ENCODE results near the gene CHD9. TPM values are rescaled to one million over a fixed set of nuclear protein-coding genes. Genes with fewer than 3 reads are reported as not detected.
"Not testable (repeated sequence)": the region's sequence is repeated elsewhere in the genome, so short reads cannot be mapped to it uniquely, and the experiment has no call there.

The CHD9 gene
- total RNA-seq, 2 donors from 2014 or later = 10.8 to 15.9 TPM

DNA sequence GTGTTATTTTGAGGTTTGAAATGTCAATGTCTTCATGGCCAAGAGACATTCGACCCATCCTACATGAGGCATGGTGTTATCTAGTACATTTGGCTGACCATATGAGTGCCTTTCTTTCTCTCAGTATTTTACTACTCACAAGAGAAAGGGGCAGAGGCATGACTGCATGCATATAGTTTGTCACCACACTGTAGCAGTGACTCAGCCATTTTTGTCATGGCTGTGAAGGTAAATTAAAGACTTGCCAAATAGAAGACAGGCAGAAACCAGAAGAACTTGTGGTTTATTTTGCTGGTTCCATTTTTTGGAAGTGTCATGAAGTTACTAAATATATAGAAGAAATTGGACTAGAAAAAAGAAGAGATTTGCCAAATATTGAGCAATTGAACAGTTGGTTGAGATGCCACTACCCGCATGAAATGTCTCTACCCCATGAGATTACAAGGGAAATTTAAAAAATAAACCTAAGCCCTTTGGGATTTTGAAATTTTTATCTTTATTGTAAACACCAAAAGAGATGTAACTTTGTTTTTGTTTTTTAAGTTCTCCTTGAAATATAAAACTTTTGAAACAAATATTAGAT, 170.3 kb downstream of the CHD9 start:
- Mint-ChIP-seq H3K36me3 (peaks cover 0 to 5% of the 10 kb centered on the region in 2 donors), H3K9me3 (no peaks in the 10 kb centered on the region), H3K27ac (no peak overlapping the region)
- ATAC-seq (no peak), DNase-seq (ENCODE audit: low spot score in 2 of 2) (no peak)

DNA sequence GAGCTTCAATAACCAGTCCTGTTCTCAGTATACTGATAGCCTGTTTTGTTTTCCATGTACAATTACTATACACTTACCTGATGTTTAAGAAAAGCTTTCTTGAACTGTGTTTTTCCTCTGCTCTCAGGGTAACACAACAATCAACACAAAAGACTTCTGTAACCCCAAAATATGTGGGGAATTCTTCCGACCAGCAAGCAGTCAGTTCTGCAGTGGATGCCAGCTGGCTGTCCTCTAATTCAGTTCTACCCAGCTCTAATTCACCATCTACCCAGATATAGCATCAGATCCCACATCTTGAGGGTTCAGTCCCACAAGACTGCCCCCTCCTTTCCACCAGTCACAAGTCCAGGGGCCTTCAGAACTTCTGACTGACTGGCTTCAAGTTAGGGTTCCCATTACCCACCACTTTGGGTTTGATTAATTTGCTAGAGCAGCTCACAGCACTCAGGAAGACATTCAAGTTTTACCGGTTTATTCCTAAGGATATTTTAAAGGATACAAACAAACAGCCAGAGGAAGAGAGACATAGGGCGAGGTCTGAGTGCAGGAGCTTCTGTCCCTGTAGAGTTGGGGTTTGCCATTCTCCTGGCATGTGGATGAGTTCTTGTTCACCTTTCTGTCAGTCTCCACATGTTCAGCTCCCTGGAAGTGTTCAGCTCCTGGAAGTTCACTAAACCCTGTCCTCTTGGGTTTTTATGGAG, 178.2 kb downstream of the CHD9 start:
- DNase-seq (ENCODE audit: low spot score in 2 of 2) (no peak), ATAC-seq (no peak)
- Mint-ChIP-seq H3K36me3 (peaks cover 0 to 13% of the 10 kb centered on the region in 2 donors), H3K27ac (no peak overlapping the region), H3K9me3 (no peaks in the 10 kb centered on the region)

DNA sequence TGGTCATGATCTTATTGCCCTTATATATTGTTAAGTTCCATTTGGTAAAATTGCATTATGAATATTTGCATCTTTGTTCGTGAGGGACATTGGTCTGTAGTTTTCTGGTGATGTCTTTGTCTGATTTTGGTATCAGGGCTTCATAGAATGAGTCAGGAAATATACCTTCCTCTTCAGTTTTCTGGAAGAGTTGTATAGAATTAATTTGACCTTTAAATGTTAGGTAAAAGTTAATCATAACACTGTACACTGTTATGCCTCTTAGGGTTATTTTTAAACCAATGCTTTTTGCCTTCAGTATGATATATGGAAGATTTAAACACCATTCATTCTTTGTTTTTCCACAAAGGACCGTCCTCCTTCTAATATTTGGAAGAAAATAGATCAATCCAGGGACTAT, 180.0 kb downstream of the CHD9 start:
- no peak overlapping the region for H3K27ac Mint-ChIP-seq
- peaks cover 0 to 10% of the 10 kb centered on the region in 2 donors for H3K36me3 Mint-ChIP-seq
- H3K9me3 Mint-ChIP-seq = no peaks in the 10 kb centered on the region
- ATAC-seq (no peak), DNase-seq (ENCODE audit: low spot score in 2 of 2) (no peak)

DNA sequence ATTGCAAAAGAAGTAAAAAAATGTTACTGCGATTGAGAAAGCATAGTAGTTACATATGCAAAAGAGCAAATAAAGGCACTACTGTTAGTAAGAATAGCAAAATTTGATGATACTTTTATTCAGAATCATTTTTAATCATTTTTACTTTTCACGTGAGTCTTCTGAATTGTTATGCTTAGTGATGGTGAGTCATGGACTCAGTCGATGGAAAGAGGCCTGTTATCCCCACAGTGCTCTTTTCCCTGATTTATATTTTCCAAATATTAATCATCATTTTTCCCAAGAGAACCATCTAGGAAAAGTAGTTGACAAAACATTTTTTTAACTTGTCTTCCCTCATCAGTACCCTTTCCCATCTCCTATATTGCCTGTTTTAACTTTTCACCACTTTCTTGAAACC, 181.1 kb downstream of the CHD9 start:
- H3K36me3 Mint-ChIP-seq = peaks cover 0 to 8% of the 10 kb centered on the region in 2 donors
- DNase-seq (ENCODE audit: low spot score in 2 of 2) (no peak), ATAC-seq (no peak)
- H3K27ac Mint-ChIP-seq = no peak overlapping the region
- no peaks in the 10 kb centered on the region for H3K9me3 Mint-ChIP-seq

DNA sequence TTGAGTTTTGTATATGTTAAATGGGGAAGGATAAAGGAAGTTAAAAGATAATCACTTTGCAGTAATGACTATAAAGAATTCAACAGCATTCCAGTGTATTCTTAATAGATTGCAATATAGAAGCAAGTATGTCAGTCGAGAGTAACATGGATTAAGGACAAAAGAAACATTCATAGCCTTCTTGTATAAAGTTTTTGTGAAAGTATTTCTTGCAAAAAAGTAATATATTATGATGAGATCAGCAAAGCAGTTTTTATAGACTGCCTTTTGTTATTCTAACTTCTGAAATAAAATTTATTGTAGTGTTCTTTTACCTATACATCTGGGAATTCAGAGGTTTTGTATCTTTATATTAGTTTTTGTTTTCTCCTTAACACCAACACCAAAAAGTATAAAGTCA, 194.5 kb downstream of the CHD9 start:
- Mint-ChIP-seq H3K9me3 (no peaks in the 10 kb centered on the region), H3K36me3 (peaks cover 7 to 16% of the 10 kb centered on the region in 2 donors), H3K27ac (no peak overlapping the region)
- DNase-seq (ENCODE audit: low spot score in 2 of 2) (no peak), ATAC-seq (no peak)

DNA sequence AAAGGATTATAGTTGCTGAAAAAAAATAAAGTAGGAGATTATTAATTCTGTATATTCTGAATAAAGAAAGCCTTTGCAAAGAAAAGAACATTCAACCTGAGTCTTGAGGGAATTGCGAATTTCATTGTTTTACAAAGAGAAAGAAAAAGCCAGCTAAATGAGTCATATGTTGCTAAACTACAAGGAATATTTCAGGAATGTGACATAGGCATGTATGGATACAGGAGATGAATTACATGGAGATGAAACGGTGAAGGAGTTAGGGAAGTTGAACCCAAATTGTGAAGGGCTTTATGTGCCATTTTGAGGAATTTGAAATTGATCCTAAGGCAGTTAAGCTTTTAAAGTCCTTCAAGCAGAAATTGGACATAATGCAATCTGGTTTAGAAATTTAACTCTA, 202.2 kb downstream of the CHD9 start:
- DNase-seq (ENCODE audit: low spot score in 2 of 2) (no peak), ATAC-seq (no peak)
- Mint-ChIP-seq H3K36me3 (peaks cover 7 to 18% of the 10 kb centered on the region in 2 donors), H3K9me3 (no peaks in the 10 kb centered on the region), H3K27ac (no peak overlapping the region)

DNA sequence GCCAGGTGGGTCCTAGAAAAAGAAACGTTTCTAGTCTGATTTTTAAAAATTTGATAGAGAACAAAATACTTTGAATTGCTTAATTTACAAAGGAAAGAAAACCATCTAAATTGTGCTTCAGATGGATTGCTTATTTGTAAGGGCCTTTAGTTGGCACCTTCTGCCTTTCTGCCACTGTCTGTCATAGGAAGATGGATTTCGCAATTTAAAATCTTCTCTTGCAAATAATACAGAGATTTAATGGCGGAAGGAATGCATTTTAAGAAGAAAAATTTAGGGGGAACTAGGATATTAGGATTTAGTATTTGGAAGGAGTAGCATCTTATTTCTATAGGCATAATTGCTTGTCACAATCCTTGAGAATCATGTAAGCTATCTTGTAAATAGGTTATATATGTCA, 204.0 kb downstream of the CHD9 start:
- ATAC-seq = no peak
- DNase-seq (ENCODE audit: low spot score in 2 of 2) = no peak
- Mint-ChIP-seq H3K9me3 (no peaks in the 10 kb centered on the region), H3K36me3 (peaks cover 0 to 17% of the 10 kb centered on the region in 2 donors), H3K27ac (no peak overlapping the region)

DNA sequence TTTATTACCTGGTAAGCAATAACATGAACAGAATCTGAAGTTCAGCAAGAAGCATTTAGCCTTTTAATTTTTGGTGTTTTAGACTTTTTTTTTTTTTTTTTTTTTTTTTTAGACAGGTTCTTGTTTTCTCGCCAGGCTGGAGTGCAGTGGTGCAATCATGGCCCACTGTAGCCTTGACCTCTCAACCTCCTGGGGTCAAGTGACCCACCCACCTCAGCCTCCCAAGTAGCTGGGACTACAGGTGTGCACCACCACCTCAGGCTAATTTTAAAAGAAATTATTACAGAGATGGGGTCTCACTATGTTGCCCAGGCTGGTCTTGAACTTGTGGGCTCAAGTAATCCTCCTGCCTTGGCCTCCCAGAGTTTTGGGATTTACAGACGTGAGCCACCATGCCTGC, 206.5 kb downstream of the CHD9 start:
- no peak for DNase-seq (ENCODE audit: low spot score in 2 of 2)
- no peak for ATAC-seq
- Mint-ChIP-seq H3K36me3 (peaks cover 0 to 17% of the 10 kb centered on the region in 2 donors), H3K9me3 (no peaks in the 10 kb centered on the region), H3K27ac (no peak overlapping the region)

DNA sequence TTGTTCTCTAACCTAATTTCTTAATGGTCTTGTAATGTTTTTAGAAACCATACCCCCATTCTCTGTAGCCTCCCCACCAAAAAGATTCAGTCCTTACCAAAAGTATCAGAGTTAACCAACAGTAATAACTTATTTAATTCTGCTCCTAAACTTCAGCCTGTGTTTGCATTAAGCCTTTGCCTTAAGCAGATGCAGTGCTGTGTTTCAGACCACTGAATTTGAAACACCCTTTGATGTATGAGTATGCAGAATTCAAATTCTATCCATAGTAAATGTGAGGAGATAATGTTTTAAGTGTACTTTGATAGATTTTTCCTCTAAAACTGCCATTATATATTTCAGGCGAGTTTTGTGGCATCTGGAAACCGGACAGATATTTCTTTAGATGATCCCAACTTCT, 207.9 kb downstream of the CHD9 start:
- ATAC-seq = no peak
- H3K36me3 Mint-ChIP-seq = peaks cover 0 to 17% of the 10 kb centered on the region in 2 donors
- no peak for DNase-seq (ENCODE audit: low spot score in 2 of 2)
- H3K27ac Mint-ChIP-seq = no peak overlapping the region
- H3K9me3 Mint-ChIP-seq = no peaks in the 10 kb centered on the region

DNA sequence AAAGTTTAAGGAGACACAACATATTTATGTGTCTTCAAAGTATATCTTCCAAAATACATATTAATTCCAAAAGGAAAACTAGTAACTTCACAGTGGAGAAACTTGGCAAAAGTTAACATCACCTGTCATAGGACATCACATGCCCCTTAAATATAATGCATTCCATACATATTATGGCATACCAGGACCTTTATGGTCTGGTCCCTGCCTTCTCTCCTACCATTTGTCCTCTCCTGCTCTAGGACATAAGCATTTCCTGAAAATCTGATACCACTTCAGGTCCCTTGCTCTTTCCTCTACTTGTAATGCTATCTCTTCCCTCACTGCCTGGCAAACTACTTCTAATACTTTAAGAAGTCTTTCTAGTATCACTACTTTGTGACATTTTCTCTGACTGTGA, 211.4 kb downstream of the CHD9 start:
- DNase-seq (ENCODE audit: low spot score in 2 of 2) (no peak), ATAC-seq (no peak)
- Mint-ChIP-seq H3K27ac (no peak overlapping the region), H3K36me3 (peaks cover 0 to 6% of the 10 kb centered on the region in 2 donors), H3K9me3 (no peaks in the 10 kb centered on the region)

DNA sequence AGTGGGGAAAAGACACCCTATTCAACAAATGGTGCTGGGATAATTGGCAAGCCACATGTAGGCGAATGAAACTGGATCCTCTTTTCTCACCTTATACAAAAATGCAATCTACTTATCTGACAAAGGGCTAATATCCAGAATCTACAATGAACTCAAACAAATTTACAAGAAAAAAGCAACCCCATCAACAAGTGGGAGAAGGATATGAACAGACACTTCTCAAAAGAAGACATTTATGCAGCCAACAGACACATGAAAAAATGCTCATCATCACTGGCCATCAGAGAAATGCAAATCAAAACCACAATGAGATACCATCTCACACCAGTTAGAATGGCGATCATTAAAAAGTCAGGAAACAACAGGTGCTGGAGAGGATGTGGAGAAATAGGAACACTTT, 223.7 kb downstream of the CHD9 start:
- not testable (repeated sequence) for H3K9me3 Mint-ChIP-seq; DNase-seq (ENCODE audit: low spot score in 2 of 2); ATAC-seq; H3K27ac Mint-ChIP-seq; H3K36me3 Mint-ChIP-seq

DNA sequence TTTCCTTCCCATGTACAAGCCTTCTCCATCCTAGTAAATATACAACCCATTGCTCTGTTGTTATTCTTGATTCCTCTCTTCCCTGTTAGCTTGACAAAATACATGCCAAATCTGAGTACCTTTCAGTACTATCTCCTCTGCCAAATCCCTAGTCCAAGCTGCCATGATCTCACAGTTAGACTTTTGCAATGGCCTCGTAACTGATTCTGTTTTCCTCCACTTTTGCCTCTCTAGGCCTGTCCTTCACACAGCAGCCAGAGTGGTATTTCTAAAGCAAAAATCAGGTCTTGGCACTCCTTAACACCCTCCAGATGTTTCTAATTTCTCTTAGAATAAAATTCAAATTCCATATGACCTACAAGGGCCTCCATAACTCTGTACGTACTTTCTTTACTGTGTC, 226.5 kb downstream of the CHD9 start:
- DNase-seq (ENCODE audit: low spot score in 2 of 2) (no peak), ATAC-seq (no peak)
- Mint-ChIP-seq H3K27ac (no peak overlapping the region), H3K36me3 (peaks cover 6 to 9% of the 10 kb centered on the region in 2 donors), H3K9me3 (no peaks in the 10 kb centered on the region)

DNA sequence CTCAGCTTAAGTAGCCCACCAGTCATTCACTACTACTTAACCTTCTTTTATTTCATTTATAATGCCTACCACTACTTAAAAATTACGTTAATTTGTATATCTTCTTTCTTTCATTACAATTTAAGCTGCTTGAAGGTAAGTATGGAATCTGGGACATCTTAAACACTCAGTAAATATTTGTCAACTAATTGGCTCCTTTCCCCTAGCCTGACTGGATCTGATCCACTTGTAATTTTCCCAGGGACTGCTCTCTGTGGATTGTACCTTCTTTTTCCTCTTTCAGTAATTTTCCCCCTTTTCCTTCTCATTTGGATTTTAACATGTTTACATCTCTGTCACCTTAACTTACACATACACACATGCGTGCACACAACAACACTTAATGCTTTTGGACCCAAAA, 227.1 kb downstream of the CHD9 start:
- Mint-ChIP-seq H3K36me3 (peaks cover 6 to 9% of the 10 kb centered on the region in 2 donors), H3K27ac (no peak overlapping the region), H3K9me3 (no peaks in the 10 kb centered on the region)
- ATAC-seq (no peak), DNase-seq (ENCODE audit: low spot score in 2 of 2) (no peak)

DNA sequence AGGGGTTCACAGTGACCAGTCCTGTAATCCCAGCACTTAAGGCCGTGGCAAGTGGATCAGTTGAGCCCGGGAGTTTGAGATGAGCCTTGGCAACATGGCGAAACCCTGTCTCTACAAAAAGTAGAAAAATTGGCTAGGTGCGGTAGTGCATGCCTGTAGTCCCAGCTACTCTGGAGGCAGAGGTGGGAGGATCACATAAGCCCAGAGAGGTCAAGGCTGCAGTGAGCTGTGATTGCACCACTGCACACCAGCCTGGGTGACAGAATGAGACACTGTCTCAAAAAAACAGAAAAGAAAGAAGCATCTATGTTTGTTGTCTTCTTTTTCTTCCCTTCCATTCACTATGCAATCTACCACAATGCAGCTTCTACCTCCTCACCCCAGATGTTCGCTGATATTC, 227.5 kb downstream of the CHD9 start:
- no peak for ATAC-seq
- peaks cover 6 to 9% of the 10 kb centered on the region in 2 donors for H3K36me3 Mint-ChIP-seq
- H3K9me3 Mint-ChIP-seq = no peaks in the 10 kb centered on the region
- H3K27ac Mint-ChIP-seq = no peak overlapping the region
- no peak for DNase-seq (ENCODE audit: low spot score in 2 of 2)

DNA sequence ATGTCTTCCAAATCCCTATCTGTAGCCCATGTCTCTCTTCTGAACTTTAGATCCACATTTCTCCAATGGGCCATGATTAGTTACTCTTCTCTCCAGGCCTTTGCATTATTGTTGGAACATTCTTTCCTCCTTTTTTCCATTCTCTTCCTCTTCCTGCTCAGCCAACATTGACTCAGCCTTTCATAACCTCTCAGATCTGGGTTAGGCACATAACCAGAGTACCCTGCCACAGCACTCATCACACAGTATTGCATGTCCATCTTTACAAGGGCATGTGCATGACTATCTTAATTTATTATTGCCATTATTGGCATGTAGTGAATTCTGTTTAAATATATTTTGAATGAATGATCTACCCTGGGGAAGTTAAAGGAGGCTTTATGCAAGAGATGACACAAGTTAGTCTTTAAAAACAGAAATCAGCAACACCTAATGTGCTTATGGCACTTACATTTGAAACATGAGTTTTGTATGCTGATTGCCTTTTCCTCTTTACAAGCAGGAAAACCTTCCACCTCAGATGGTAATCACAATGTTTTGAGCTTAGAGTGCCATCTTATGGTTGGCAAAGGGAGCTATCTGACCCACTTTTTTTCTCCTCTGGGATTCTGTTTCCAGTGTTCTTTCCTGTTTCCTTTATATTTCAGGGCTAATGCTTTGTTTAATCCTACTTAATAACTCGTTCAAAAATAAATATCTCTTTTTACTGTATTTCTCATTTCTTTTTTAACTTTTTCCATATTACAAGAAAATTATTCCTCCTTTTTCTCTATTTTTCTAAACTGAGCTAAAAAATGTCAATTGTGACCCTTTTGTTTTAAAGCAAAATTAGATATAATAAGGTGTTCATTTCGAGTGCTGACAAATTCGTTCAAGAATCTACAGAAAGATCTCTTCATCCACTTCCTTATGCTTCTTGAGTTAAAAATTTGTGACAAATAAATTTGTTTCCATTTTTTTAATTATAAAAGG, 228.5 kb downstream of the CHD9 start:
- no peak for ATAC-seq
- no peak for DNase-seq (ENCODE audit: low spot score in 2 of 2)
- peaks cover 0 to 1% of the 10 kb centered on the region in 2 donors for H3K36me3 Mint-ChIP-seq
- H3K27ac Mint-ChIP-seq = no peak overlapping the region
- H3K9me3 Mint-ChIP-seq = no peaks in the 10 kb centered on the region

DNA sequence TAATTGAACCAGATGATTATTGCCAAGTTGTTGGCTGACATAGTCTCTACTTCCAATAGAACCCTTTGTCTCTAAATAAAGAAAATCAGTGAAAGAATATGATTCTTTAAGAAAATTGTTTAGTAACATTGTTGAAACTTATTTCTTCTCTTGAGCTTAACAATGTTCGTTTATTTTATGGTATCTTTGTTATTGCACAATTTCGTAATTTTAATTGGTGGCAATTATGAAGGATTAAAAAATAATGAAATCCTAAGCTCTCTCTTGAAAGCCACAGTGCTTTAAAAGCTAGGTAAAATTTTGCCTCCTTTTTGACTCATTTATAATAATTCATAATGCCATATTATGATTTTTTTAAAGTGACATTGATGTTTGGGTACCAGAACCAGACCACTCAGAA, 230.4 kb downstream of the CHD9 start:
- Mint-ChIP-seq H3K9me3 (no peaks in the 10 kb centered on the region), H3K27ac (no peak overlapping the region), H3K36me3 (no peaks in the 10 kb centered on the region)
- no peak for ATAC-seq
- DNase-seq (ENCODE audit: low spot score in 2 of 2) = no peak

DNA sequence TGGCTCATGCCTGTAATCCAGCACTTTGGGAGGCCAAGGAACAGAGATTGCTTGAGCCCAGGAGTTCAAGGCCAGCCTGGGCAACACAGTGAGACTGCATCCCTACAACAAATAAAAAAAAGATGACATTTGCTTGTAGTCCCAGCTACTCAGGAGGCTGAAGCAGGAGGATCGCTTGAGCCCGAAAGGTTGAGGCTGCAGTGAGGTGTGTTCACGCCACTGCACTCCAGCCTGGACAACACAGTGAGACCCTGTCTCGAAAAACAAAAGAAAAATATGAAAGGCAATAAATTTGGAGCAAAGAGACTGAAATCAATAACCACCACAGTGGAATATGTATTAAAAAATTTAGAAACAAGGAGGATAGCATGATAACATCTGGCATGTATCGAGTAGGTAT, 235.7 kb downstream of the CHD9 start:
- H3K36me3 Mint-ChIP-seq = no peaks in the 10 kb centered on the region
- H3K9me3 Mint-ChIP-seq = no peaks in the 10 kb centered on the region
- no peak for ATAC-seq
- DNase-seq (ENCODE audit: low spot score in 2 of 2) = no peak
- H3K27ac Mint-ChIP-seq = no peak overlapping the region

Measured in activated naive CD4-positive, alpha-beta T cell treated with anti-CD3 and anti-CD28 coated beads, Interleukin-2, amount 50 U/mL, for 72 hours (primary cell).